Hepatocyte (in vitro differentiated cells): Measurements from ENCODE around the gene RALGAPB. TPM values are rescaled to one million over a fixed set of nuclear protein-coding genes. Genes with fewer than 3 reads are reported as not detected.

Experiments used
- DNase-seq: peaks from one replicate; pipeline ENCODE4 v3.0.0-alpha.2; 2016; ENCODE audit warnings: low spot score
- H2AFZ ChIP-seq: fragments of 200-600 bp; sonication (generic); 2 replicates; pipeline ENCODE4 v1.6.0; 2016; ENCODE audit warnings: antibody characterized with exemption, mild to moderate bottlenecking
- H3K27ac ChIP-seq: fragments of 200-600 bp; sonication (generic); 2 replicates; pipeline ENCODE4 v1.5.1; 2016; ENCODE audit warnings: mild to moderate bottlenecking
- H3K27me3 ChIP-seq: fragments of 200-600 bp; sonication (generic); 2 replicates; pipeline ENCODE4 v1.6.1; 2016
- H3K36me3 ChIP-seq: fragments of 200-600 bp; sonication (generic); replicated peaks from 2 replicates; pipeline ENCODE4 v1.5.1; 2016; ENCODE audit warnings: low read depth; ENCODE audit not compliant: insufficient read depth
- H3K4me1 ChIP-seq: fragments of 200-600 bp; sonication (generic); 2 replicates; pipeline ENCODE4 v1.5.1; 2016; ENCODE audit warnings: mild to moderate bottlenecking, moderate library complexity; ENCODE audit not compliant: insufficient read depth
- H3K4me2 ChIP-seq: fragments of 200-600 bp; sonication (generic); 2 replicates; pipeline ENCODE4 v1.6.0; 2016
- H3K4me3 ChIP-seq: fragments of 200-600 bp; sonication (generic); 2 replicates; pipeline ENCODE4 v1.5.1; 2016; ENCODE audit warnings: mild to moderate bottlenecking
- H3K79me2 ChIP-seq: fragments of 200-600 bp; sonication (generic); 2 replicates; pipeline ENCODE4 v1.6.0; 2017; ENCODE audit warnings: mild to moderate bottlenecking
- H3K9me2 ChIP-seq: fragments of 200-600 bp; sonication (generic); replicated peaks from 2 replicates; pipeline ENCODE4 v1.6.0; 2017; ENCODE audit warnings: mild to moderate bottlenecking; ENCODE audit not compliant: insufficient read depth
- H3K9me3 ChIP-seq: fragments of 200-600 bp; sonication (generic); 2 replicates; pipeline ENCODE4 v1.5.1; 2016; ENCODE audit warnings: low read depth, mild to moderate bottlenecking
- H4K20me1 ChIP-seq: fragments of 200-600 bp; sonication (generic); 2 replicates; pipeline ENCODE4 v1.6.0; 2016; ENCODE audit warnings: mild to moderate bottlenecking; ENCODE audit not compliant: insufficient read depth, poor library complexity, severe bottlenecking
- EZH2 ChIP-seq: fragments of 200-600 bp; sonication (generic); IDR thresholded peaks from 2 replicates; pipeline ENCODE4 v1.6.1; 2016; ENCODE audit warnings: antibody characterized with exemption, mild to moderate bottlenecking, borderline replicate concordance
- EZH2phosphoT487 ChIP-seq: fragments of 200-600 bp; sonication (generic); IDR thresholded peaks from one replicate; pipeline ENCODE4 v1.6.1; 2018; ENCODE audit warnings: antibody characterized with exemption, mild to moderate bottlenecking, low read depth, moderate library complexity; ENCODE audit not compliant: unreplicated experiment, severe bottlenecking
- WGBS: methylation state at CpG from one replicate; pipeline ENCODE4 v1.1.6; 2016; ENCODE audit warnings: low lambda C conversion rate; ENCODE audit errors: missing lambda C conversion rate; 5-methylcytosine and 5-hydroxymethylcytosine counted together
- polyA plus RNA-seq: library from polyadenylated mRNA; unstranded; fragments of >200 nt; fragmentation: Nextera tagmentation; extraction: Ambion mirVana; gene quantifications from 2 replicates; pipeline ENCODE4 v1.2.1, GENCODE V29; 2016
- total RNA-seq: library from RNA; depleted of rRNA; stranded (reverse); fragments of >200 nt; gene quantifications from 2 replicates; pipeline ENCODE4 v1.2.3, GENCODE V29; 2014
- TF ChIP-seq, protein P1 (sequence below): fragments of 200-600 bp; sonication (generic); IDR thresholded peaks from 2 replicates; pipeline ENCODE4 v1.5.1; 2016; ENCODE audit warnings: antibody characterized with exemption, mild to moderate bottlenecking; ENCODE audit not compliant: poor library complexity

The RALGAPB gene
- total and polyA plus RNA-seq, 2 experiments from 2014 or later, result 7.7 to 31.8 TPM

DNA sequence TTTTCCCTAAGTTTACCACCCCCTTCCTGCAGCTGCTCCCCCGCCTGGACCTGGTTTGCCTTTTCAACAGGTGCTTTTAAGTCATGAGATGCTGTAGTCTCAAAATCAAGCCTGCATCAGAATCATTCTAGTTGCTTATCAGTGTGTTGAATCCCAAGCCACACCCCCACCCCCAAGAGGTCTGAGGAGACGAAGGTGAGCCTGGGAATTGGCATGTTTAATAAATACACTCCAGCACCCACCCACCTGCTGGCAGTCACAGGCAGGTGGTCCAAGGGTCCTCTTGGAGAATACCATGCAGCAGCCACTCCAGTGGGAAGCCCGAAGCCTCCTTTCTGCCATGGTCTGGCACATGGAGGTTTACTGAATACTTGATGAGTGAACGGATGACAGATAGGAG is 107.3 kb downstream of the RALGAPB start:
- no peak for TF ChIP-seq EZH2
- TF ChIP-seq, protein P1, sequence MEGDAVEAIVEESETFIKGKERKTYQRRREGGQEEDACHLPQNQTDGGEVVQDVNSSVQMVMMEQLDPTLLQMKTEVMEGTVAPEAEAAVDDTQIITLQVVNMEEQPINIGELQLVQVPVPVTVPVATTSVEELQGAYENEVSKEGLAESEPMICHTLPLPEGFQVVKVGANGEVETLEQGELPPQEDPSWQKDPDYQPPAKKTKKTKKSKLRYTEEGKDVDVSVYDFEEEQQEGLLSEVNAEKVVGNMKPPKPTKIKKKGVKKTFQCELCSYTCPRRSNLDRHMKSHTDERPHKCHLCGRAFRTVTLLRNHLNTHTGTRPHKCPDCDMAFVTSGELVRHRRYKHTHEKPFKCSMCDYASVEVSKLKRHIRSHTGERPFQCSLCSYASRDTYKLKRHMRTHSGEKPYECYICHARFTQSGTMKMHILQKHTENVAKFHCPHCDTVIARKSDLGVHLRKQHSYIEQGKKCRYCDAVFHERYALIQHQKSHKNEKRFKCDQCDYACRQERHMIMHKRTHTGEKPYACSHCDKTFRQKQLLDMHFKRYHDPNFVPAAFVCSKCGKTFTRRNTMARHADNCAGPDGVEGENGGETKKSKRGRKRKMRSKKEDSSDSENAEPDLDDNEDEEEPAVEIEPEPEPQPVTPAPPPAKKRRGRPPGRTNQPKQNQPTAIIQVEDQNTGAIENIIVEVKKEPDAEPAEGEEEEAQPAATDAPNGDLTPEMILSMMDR, result no peak
- TF ChIP-seq EZH2phosphoT487, result no peak
- H3K9me3 ChIP-seq, result no peaks in the 10 kb centered on the region
- WGBS, result 80% methylated on average over 4 of the region's 4 CpGs

DNA sequence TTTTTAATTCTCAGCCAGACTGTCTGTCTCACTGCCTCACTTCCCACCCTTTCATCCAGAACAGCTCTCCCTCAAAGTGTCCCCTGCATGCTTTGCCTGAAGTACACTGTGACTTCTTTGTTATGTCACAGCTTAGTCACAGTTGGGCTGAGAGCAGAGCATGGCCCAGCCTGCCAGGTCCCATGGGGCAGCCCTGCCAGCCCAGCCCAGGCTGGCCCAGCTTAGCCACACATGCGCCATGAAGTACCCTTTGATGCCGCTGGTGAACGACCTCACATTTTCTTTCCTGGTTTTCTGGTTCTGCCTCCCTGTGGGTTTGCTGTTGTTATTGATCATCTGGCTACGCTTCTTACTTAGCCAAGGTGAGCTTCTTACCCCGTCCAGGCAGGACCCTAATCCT is 108.4 kb downstream of the RALGAPB start, which contains the start of gene ADIG:
ADIG (plus strand) TSS at position 185 of the 400 bp plus-strand sequence; CDS start at position 239, 54 bp downstream.
- no peaks in the 10 kb centered on the region for H4K20me1 ChIP-seq
- H3K4me2 ChIP-seq, result no peak within 1 kb of the TSS
- no peaks in the 10 kb centered on the region for H3K9me2 ChIP-seq
- no peak within 1 kb of the TSS for H3K27ac ChIP-seq
- DNase-seq, result no peak
- no peak within 1 kb of the TSS for H2AFZ ChIP-seq
- no peaks in the 10 kb centered on the region for H3K79me2 ChIP-seq
- no peaks in the 10 kb centered on the region for H3K4me1 ChIP-seq
- H3K36me3 ChIP-seq, result no peaks in the 10 kb centered on the region
- H3K4me3 ChIP-seq, result no peak within 1 kb of the TSS
- TF ChIP-seq EZH2 (no peak), EZH2phosphoT487 (no peak)
- TF ChIP-seq, protein P1, result no peak
- H3K9me3 ChIP-seq, result no peaks in the 10 kb centered on the region
- WGBS, result 84% methylated on average over 5 of the region's 5 CpGs
- H3K27me3 ChIP-seq, result no peaks in the 10 kb centered on the region

More for the DNA sequence above, 107.3 kb downstream of the RALGAPB start:
- no peaks in the 10 kb centered on the region for H3K79me2 ChIP-seq
- no peak overlapping the region for H3K4me2 ChIP-seq
- no peaks in the 10 kb centered on the region for H3K36me3 ChIP-seq
- H3K4me3 ChIP-seq, result no peak overlapping the region
- H3K27ac ChIP-seq, result no peak overlapping the region
- no peaks in the 10 kb centered on the region for H3K9me2 ChIP-seq
- no peaks in the 10 kb centered on the region for H4K20me1 ChIP-seq
- DNase-seq, result no peak
- H3K27me3 ChIP-seq, result no peaks in the 10 kb centered on the region
- H3K4me1 ChIP-seq, result no peaks in the 10 kb centered on the region
- no peak overlapping the region for H2AFZ ChIP-seq

DNA sequence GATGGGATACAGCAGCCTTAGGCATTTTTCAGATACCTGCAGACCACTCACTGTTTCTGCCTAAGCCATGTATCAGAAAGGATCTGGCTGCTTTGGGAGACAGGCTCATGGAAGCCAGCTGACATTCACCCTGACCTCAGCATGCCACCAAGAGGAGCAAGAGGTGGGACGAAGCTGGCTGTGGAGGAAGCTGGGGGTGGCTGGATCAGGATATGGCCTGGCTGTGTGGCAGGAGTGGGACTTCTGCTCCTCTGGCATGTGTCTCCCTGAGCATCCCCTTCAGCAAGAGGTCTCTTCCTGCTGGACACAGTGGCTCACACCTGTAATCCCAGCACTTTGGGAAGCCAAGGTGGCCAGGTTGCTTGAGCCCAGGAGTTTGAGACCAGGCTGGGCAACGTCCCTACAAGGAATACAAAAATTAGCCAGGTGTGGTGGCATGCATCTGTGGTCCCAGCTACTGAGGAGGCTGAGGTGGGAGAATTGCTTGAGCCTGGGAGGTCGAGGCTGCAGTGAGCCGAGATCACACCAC is 109.3 kb downstream of the RALGAPB start:
- Histone ChIP-seq H3K4me1 (no peaks in the 10 kb centered on the region), H4K20me1 (no peaks in the 10 kb centered on the region), H3K36me3 (no peaks in the 10 kb centered on the region), H3K79me2 (no peaks in the 10 kb centered on the region), H3K4me3 (no peak overlapping the region), H3K9me3 (no peaks in the 10 kb centered on the region), H3K27ac (no peak overlapping the region), H2AFZ (no peak overlapping the region), H3K27me3 (no peaks in the 10 kb centered on the region), H3K4me2 (no peak overlapping the region), H3K9me2 (no peaks in the 10 kb centered on the region)
- WGBS, result 87% methylated on average over 4 of the region's 4 CpGs
- TF ChIP-seq, protein P1, result no peak
- TF ChIP-seq EZH2, result no peak
- TF ChIP-seq EZH2phosphoT487, result no peak
- DNase-seq, result no peak

DNA sequence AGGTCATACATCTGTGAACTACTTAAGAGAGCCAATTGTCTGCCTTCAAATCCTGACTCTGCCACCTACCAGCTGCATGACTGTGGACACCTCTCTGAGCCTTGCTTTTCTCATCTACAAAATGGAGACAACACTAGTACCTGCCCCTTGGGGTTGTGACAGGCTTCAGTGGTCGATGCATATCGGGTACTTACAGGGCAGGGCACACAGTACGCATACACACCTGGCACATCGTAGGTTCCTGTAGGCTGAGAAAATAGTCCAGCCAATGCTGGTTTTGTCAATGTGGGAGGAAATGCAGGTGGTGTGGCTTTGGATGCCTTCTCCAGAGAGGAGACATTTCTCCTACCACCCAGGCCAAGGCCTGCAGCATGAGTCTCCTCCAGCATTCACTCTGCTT is 110.7 kb downstream of the RALGAPB start:
- 84% methylated on average over 4 of the region's 4 CpGs for WGBS

More for the DNA sequence above, 110.7 kb downstream of the RALGAPB start:
- H4K20me1 ChIP-seq, result no peaks in the 10 kb centered on the region
- H3K27ac ChIP-seq, result no peak overlapping the region
- no peak overlapping the region for H2AFZ ChIP-seq
- H3K9me2 ChIP-seq, result no peaks in the 10 kb centered on the region
- H3K27me3 ChIP-seq, result no peaks in the 10 kb centered on the region
- H3K4me1 ChIP-seq, result no peaks in the 10 kb centered on the region
- no peak overlapping the region for H3K4me3 ChIP-seq
- no peak for DNase-seq
- no peaks in the 10 kb centered on the region for H3K9me3 ChIP-seq
- TF ChIP-seq, protein P1, result no peak
- TF ChIP-seq EZH2 (no peak), EZH2phosphoT487 (no peak)
- H3K79me2 ChIP-seq, result no peaks in the 10 kb centered on the region
- H3K36me3 ChIP-seq, result no peaks in the 10 kb centered on the region
- no peak overlapping the region for H3K4me2 ChIP-seq
